HG03066 (cell line): Measurements from ENCODE around the gene GALNTL6.
A peak's percentile ranks its signal among the peaks of the same experiment; 100 is the strongest.

Experiments used
- ATAC-seq: cut with Tn5 transposase; IDR thresholded peaks from one replicate; pipeline ENCODE4 v1.9.1; 2021; ENCODE audit warnings: low read depth; ENCODE audit not compliant: unreplicated experiment

The GALNTL6 gene

DNA sequence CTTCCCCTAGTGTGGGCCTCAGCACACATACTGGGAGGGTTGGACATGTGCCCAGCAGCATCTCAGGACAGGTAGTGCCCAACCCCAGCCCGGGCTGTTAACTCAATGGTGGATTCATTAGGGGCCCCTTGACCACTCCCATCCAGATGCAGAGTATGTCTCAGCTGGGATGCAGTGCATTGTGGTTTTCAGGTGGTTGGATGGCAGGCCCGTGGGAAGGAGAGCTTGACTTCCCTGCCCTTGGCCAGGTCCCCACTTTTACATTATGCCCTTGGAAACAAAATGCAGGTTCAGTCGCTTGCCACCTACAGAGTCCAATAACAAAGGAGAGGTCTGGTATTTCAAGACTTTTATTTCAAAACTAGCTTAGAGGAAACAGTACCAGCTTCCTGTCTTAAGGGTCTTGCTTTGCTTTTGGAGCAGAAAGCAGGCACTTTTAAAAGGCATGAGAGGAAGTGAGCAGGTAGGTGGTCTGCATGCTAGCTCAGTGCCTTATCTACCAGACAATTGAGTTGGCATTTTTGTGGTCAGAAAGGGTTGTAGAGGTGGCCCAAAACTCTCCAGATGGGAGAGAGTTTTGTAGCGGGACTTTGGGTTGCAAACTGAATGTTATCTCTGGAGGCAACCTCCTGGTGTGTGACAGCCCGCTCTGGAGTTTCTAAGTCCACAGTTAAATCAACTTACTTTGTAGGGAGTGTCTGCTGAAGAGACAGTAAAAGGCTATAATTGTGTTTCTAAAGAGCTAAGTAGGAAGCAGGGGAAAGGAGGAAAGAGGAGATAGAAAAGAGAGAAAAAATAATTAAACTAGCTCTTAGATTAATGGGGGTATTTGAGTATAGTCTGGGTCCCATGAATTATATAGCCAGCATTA, 171.0 kb downstream of the GALNTL6 start:
- no peak for ATAC-seq

DNA sequence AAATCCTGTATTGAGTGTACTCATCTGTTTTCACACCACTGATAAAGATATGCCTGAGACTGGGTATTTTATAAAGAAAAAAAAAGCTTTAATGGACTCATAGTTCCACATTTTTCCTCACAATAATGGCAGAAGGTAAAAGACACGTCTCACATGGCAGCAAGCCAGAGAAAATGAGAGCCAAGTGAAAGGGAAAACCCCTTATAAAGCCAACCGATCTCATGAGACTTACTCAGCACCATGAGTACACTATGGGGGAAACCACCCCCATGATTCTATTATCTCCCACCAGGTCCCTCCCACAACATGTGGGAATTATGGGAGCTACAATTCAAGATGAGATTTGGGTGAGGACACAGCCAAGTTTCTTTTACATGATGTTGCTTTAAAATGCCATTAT, 171.9 kb downstream of the GALNTL6 start:
- no peak for ATAC-seq

DNA sequence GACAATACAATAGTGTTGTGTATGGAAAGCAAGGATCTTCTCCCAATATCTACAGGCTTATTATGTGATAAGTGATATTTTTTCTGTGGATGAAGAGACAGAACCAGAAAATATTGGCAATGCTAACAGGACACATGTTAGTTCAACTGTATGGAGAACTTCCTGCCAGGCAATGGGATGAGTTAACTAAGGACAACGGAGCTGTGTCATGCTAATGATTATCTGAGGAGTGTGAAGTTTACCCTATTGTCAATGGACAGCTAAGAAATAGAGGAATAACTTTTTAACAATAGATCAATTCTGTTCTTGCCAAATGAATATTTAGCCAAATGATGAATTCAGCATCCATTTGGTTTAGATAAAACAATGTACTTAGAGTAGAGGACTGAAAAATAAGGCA, 180.0 kb downstream of the GALNTL6 start:
- ATAC-seq: no peak

DNA sequence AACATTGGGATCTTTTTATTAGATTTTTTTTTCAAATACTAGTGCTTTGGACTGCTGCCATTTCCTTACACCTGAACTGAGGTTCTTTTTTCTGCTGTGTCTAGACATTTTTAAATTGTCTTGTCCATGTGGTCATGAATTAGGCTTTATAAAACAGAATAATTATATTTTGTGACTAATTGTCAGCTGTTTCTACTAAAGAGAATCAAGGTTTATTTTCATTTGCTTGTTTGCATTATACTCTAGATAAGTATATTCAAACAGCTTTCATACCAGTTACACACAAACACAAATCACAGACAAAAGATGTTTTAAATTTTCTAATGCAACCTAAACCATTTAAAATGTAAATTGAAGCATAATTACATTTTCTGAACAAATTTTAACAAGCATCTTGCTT, 194.7 kb downstream of the GALNTL6 start:
- ATAC-seq: no peak

DNA sequence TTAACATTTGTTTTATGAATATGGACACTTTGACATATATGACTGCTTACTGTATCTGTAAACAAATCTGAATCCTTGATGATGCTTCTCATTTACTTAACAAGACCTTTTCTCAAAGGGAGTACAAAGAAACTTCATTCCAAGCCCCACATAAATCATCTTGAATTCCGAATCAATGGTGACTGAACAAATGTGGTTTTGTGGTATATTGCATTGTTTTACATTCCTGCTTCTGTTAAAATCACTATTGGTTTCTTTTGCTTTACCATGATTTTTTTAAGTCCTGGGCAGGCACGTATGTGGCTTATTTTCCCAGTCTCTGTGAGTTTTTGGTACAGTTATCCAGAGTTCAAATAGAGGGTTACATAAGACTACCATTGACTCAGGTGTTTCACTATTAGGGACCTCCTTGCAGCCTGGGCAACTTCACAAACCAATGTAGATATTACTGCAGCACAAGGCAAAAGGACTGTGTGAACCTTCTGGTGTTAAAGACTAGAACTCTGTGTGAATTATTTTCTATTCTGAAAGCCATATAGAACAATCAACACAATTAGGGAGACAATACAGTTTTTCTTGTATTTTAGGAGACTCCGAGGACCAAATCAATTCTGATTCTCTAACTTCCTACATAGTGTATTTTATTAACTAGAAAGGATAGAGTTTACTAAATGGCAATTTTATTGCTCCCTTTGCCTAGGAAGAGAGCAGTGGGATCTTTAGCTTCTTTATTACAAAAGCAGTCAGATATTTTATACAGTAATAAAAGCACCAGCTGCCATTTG, 196.4 kb downstream of the GALNTL6 start:
- no peak for ATAC-seq

DNA sequence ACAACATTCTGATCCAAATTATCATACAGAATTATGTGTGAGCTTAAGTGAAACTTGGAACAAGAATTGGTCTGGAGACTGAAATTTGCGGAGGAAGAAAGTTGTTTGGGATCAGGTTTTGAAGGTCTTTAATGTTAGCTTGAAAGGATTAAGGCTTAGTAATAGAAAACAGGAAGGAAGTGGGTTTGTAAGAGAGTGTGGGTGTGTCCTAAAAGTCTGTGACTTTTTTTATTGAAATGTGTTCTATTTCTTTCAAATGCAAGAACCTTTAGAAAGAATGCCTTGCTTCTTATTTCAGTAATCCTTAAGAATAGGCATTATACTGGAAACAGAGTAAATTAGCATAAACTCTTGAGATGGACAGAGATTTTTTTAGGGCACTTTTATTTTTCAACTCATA, 198.0 kb downstream of the GALNTL6 start:
- no peak for ATAC-seq

DNA sequence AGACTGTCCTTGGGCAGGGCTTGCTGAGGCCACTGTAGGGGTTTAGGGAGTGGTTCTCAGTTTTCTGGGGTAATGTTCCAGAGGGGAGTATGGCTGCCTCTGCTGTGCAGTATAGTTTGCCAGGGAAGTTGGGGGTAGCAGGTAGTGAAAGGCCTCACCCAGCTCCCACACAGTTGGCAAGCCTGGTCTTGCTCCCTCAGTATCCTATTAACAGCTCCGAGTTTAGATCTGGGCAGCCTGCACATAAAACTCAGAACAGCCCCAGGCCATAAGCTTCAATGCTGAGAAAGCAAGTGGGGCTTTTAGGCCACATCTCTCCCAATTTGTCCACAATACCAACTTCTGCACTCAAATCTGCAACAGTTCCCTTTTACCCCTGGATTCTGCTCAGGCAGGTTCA, 205.2 kb downstream of the GALNTL6 start:
- no peak for ATAC-seq

DNA sequence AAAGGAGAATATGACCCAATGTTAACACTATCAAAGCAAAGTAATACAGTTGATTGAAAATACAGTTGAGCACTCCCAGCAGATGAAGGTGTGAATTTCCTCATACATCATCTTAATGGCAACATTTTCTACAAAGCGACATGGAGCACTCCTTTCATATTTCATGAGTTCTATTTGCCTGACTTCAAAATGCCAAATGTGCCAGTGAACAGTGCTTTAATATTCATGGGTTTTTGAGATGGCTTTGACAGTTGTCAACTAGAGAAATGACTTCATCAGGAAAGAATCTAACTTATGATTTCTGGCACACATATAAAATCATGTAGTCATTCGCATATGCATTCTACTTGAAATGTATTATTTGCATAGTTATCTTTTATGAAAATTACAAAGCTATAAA, 222.4 kb downstream of the GALNTL6 start:
- ATAC-seq: no peak

DNA sequence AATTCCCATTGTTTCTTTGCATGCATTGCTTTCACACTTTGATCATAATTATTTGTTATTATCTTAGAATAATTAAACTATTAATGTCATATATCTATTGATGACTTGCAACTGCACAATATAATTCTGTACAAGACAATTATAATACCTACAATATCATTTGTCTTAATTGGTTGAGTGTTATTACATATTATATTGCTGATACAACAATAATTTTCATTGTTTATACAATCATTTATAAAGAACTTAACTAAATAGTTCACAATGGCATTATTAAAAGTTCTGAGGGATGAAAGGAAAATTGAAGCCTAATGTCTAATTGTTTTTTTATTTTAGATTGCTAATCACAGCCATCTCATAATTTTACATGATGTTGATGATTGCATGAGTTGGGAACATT, 227.6 kb downstream of the GALNTL6 start:
- ATAC-seq: no peak

DNA sequence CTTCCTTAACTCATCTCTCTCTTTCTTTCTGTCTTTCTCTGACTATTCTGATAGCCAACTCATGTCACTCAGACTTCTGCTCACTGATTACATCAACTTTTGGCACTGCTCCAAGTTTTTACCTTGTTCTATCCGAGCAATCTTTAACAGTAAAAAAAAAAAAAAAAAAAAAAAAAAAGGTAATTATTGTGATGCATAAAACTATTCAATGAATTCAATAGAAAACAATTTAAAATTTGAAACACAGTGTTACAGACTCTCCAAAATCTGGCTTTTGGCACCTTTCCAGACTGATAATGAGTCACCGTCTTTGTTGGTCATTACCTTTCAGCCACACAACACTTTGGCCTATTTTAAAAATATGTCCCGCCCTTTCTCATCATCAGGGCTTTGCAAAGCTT, 229.5 kb downstream of the GALNTL6 start:
- no peak for ATAC-seq

DNA sequence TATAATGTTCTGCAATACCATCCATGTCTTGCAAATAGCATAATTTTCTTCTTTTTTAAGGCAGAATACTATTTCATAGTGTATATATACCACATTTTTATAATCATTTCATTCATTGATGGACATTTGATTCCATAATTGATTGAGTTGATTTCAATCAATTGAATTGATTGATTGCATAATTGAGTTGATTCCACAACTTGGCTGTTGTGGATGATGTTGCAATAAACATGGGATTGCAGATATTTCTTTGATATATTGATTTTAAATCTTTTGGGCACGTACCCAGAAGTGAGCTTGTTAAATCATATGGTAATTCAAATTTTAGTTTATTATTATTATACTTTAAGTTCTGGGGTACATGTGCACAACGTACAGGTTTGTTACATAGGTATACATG, 232.8 kb downstream of the GALNTL6 start:
- no peak for ATAC-seq

DNA sequence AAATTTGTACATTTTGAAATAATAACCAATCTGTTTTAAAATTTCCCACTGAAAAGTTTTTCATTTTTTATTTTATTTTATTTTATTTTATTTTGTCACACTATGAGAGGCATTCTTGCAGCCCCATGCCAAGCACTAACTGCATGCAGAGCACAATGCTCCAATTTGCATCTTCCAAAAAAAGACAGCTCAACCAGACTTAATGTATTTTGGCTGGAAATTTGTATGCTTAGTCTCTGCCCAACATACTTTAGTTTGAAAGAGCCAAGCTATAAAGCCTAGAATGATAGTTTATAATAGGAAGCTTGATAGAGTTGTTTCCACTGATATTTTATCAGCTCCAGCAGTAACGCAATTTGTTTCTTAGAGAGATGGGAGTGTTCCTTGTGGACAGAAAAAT, 235.5 kb downstream of the GALNTL6 start:
- ATAC-seq: no peak

DNA sequence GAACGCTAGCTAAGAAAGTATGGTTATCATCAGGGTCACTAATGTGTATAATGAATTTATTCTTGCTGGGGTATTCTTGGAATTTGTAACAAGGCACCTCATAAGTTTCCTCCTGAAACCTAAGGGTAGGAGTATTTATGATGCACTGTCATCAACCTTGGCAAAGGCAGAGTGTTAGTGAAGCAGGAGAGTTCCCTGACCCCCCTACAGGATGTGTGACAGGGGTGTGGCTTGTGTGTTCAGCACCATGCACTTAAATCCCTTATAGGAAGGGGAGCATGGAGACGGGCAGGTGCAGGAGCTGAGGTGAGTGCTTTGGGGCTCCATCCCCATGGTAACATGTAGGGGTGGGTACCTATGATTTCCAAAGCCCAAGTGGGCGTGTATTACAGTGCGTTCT, 237.7 kb downstream of the GALNTL6 start:
- no peak for ATAC-seq

DNA sequence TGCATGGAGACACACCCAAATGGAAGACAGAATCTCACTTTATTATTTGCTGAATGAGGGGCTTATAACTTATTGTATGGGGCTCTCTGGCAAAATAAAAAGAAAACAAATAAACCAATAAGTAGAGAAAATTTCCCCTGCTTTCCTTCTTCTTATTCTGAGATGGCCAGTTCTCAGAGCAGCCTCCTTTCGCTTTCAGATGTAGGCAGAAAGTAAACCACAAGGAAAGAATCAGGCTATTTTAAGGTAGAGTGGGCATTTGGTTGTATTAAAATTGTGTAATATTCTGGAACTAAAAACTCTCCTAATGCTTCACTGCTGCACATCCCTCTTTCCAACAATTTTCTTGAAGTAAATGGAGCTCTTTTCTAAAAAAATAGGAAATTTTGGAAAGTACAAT, 241.8 kb downstream of the GALNTL6 start:
- peak; percentile 57 for ATAC-seq

DNA sequence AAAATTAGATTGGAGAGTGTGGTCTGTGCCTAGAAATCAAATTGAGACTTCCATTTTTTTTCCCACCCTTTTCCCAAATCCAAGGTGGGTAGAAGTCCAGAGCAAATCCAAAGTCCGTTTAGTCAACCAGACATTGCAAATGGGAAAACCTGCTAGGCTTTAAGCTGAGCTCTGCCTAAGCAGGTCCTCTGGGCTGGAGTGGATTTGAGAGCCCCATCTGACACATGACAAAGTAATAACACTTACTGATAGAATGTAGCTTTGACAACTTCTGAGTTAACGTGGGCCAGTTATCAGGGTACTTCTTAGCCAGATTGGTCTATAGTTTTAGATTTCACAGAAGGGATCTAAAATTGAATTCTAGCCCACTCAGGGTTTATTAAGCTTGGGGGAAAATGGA, 242.3 kb downstream of the GALNTL6 start:
- ATAC-seq: no peak

DNA sequence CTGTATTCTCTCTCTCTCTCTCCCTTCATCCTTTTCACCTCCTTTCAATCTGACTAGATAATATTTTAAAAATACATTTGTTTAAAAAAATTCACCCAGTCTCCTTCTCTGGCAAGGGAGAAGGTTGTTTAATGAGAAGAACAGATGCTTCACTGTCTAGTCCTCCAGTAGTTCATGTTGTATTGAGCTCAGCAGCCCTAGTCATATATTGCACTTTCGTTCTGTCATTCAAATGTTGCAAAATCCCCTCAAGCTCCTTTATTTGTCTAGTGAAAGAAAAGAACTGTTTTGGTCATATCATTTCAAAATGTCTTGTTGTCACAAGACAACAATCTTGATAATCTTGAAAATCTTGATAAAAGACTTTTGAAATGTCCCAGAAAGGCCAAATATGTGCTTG, 248.0 kb downstream of the GALNTL6 start:
- no peak for ATAC-seq

DNA sequence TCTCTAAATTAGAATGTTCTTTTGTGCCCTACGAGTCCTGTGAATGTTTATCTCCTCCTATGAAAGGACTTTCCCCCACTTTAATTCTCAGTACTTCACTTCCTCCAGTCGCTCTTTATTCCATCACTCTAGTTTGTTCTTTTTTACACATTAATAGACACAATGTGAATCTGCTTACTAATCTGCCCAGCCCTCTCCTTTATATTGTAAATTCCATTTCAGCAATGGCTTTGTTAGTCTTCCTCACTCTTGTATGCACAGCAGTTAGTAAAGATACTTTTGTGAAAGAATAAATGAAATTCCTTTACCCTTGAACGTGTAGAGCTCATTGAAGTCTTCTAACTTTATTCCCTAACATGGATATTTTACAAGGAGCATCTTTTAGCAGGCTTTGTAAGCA, 255.3 kb downstream of the GALNTL6 start:
- ATAC-seq: no peak

DNA sequence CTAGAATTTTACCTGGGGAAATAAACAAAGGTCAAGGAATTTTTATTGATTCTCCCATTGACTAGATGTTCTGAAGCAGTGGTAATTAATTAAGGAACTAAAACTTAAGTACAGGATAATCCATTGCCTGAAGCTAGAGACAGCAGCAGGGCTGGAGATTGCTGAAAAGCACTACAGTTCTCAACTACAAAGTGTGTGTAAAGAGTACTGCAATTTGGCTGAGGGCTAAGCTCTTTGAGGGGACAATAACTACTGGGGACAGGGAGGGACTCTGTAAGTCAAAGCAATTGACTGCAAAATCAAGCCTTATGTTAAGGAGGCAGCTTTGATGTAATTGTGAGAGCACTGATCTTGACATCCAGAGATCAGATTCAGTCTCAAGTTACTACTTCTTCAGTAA, 260.4 kb downstream of the GALNTL6 start:
- ATAC-seq: no peak

DNA sequence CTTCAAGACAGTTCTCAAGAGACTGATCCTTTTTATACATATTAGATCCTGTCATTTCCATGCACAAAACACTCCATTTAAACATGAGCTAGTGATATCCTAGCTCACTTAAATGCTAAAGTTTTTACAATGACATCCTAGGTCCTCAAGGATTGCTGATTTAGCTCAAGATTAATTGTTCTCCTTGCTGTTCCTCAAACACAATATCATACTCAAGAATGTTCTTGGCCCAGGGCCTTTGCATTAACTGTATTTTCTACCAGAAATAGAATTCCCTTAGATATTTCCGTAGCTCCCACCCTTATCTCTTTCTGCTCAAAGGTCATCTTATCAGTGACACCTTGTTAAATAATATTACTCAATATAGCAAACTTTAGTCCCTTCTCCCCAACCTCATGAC, 270.1 kb downstream of the GALNTL6 start:
- ATAC-seq: no peak

DNA sequence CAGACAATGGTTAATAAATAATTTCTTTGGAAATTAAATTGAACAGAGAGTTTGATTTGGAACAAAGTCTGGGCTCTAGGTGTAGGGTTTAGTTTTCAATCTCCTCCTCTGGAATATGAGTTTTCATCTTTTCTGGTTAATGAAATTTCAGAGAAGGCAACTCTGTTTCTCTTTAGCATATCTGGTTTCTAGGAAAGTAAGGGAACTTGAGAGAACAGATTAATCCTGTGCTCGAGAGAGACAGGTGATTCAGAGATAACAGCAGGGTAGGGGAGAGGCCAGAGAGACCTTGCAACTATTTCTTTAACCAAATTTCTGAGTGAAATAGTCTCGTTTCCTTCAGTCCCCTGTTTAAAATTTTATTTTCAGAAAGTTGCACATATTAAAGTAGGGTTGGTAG, 275.4 kb downstream of the GALNTL6 start:
- no peak for ATAC-seq

DNA sequence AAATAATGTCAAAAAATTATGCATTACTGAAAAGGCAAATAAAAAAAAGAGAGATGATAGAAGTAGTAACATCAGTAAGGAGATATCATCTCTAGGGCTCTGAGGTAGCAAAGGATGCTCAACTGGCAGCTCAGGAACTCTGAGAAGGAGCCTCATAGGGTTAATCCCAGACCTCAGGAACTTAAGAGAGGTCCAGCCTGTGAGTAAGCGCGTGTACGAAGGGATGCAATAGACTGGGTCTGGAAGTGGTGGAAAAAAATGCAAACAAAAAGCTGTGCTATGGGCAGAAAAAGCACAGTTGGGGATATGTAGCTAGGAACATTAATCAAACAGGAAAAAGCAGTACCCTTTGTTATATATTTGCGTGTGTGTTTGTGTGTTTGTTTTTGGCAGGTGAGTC, 282.0 kb downstream of the GALNTL6 start:
- ATAC-seq: no peak

DNA sequence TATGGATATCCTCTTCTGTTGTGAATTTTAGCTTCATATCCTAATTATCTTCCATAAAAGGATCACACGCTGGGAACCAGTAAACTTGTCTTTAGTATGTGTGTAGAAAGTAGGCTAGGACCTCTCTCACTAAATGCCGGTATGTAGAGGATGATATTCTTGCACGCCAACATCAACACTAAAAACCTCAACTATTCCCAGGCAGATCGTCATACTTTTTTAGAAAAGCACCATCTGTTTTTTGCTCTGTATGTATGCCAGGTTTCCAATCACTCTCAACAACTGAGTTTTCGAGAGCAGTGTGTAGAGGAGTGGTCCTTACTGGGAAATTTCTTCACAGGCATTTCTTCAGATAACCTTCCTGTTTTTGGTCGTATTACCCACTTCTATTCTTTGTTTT, 283.6 kb downstream of the GALNTL6 start:
- ATAC-seq: no peak
